HG02870 (cell line): Measurements from ENCODE around the gene PDE11A.

Experiments
- ATAC-seq: cut with Tn5 transposase; IDR thresholded peaks from one replicate; pipeline ENCODE4 v1.9.1; 2021; ENCODE audit warnings: mild to moderate bottlenecking, moderate library complexity; ENCODE audit not compliant: unreplicated experiment

PDE11A gene

DNA sequence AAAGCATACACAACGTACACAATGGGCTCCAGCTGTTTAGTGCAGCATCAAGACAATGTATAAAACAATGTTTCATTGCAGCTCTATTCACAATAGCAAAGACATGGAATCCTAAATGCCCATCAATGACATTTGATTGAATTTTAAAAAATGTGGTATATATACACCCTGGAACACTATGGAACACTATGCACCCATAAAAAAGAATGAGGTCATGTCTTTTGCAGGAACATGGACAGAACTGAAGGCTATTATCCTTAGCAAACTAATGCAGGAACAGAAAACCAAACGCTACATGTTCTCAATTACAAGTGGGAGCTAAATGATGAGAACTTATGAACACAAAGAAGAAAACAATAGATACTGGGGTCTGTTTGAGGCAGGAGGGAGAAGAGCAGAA is 364.5 kb downstream of the PDE11A start:
- ATAC-seq = no peak

DNA sequence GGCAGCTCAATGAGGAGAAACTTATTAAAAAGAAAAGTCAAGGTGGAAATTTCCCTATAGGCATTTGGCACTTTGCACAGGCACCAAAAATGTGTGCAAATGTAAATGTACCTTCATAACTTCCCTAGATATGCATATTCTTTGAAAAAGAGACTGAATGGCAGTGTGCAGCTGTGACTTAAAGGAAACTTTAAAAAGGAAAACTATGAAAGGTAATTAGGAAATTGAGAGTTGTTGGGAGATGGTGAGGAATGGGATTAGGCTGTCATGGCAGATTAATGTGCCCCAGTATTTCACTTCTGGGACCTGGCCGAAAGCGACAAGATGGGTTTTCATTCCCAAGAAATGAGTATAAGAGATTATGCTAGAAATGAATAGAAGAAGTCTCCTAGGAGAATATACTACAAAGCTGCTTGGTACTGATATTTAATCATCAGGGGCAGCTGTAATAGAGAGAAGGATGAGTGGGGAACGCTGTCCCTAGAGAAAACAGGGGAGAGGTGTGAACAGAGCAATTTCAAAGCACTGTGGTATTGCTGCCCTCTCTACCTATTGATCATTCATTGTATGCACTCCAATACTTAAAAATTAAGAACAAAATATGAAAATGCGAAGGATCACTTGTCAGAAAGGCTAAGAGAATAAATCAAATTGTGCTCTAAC is 366.9 kb downstream of the PDE11A start:
- ATAC-seq = no peak

DNA sequence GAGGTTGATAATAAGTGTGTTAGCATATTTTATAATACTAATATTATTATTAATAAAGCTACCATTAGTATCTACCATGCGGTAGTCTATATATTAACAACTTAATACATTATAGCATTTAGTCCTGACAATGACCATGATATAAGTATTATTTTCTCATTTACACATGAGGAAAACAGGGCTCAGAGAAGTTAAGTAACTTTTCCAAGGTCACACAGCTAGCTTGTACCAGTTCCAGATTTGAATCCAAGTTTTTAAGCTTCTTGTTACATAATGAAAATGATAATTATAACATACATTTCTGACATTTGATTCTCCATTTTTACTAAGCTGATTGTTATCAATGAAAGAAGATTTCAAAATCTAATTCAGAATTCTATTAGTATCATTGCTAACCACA is 369.4 kb downstream of the PDE11A start:
- no peak for ATAC-seq

DNA sequence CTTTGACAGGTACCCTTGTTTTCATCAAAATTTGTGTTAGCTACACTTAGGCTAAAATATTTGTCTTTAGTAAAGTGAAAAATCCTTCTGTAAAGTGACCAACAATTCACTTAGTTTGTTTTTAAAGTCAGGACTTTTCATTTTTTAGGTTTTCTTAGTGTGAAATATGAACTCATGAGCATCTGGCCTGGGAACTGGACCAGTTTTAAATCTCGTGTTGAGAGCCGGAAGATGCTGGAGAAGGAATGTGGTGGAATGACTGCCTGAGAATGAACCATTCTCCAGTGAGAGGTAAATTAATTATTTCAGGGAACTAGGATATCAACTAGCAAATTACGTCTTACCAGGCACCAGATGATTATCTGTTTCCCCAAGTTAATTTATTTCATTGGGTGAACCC is 374.3 kb downstream of the PDE11A start:
- no peak for ATAC-seq

DNA sequence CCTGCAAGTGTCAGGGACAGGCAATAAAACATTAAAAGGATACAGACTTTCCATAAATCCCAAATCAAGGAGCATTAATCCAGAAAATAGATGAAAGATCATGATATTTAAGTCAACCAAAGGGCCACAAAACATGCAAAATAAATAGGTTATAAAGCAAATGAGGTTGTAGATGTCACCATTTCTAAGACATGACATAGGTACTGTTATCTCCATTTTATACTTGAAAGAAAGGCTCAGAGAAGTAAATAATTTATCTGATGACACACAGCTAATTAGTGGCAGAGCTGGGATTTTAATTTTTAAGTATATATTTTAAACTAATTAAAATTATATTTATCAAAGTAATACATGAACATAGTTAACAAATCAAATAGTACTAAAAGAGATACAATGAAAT is 378.2 kb downstream of the PDE11A start:
- ATAC-seq = no peak

DNA sequence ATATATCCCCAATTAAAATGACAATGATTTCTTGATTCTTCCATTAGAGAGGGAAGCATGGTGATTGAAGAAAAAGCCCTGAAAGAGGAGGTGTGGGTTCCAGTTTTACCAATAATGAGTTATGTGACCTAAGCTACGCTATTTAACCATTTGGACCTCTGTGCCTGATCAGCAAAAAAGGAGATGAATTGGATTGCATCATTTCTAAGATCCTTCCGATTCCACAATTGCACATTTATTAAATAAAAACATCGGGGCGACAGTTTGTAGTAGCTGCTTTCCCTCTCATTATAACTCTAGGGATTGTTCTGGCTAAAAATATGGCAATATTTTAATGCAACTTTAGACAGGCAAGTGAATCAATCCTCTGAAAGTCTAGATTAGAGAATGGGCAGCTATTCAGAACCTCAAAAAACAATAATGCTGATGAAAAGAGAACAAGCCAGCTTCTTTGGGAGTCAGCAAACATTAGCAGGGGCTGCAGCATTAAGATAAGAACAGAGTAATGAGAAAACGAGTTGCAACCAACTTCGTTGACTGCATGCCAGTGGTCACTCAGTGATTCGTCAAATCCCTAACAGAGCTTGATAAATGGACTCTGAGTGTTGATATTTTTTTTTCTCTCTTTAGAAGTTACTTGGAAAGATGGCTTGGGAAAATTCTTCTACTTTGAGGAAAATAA is 378.8 kb downstream of the PDE11A start:
- no peak for ATAC-seq

DNA sequence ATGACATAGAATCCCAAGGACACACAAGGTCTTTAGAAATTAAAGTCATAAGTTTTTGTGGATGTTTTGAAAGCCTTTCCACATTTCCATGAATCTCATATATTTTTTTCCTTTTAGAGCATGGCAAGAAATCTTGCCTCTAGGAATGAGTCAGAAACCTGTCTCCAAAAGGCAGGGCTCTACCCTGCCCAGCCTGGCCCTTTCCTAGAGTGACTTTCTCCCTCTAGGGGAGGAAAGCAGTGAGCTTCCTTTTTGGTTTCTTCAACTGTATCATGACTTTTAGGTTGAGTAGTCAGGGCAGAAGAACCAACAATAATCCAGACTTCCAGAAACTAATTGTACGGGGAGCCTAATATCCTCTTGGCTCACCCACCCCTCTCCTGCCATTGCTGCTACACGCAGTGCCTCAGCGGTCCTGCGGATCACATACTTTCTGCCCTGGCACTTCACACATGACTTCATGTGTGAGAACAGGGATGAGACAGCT is 379.8 kb downstream of the PDE11A start:
- no peak for ATAC-seq

- ATAC-seq = no peak
Observed at GRCh38 chr2:177692042-177692782, 380.4 kb downstream of the PDE11A start.

- ATAC-seq = no peak
Observed at GRCh38 chr2:177691177-177691576, 381.4 kb downstream of the PDE11A start.

DNA sequence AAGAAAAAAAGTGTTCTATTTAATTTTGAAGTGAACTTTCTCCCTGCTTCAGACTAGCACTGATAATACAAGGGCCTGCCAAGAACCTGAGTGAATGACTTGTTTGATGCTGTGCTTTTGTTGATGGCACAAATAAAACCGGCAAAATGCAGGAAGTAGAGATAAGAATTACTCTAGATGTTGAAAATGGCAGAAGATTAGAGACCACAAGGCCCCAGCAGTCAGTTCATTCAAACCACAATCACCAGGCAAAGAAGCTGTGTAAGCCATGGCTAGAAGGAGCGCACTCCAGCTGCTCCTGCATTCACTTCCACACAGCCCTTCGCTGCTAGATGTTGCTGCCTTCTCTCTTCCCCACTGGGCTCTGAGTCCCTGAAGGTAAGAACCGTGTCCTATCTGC is 383.0 kb downstream of the PDE11A start:
- no peak for ATAC-seq

DNA sequence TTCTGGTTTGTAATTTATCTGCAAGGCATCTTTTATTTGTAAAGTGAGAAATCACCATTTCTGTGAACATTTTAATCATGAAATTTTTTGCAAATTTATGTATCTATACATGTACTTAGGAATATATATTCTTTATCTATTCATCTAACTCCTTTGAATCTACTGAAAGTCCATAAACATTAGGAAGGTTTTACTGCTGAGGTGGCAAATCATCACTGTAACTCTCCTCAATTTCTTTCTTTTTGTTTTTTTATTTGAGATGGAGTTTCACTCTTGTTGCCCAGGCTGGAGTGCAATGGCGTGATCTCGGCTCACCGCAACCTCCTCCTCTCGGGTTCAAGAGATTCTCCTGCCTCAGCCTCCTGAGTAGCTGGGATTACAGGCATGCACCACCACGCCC is 383.7 kb downstream of the PDE11A start:
- ATAC-seq = no peak

DNA sequence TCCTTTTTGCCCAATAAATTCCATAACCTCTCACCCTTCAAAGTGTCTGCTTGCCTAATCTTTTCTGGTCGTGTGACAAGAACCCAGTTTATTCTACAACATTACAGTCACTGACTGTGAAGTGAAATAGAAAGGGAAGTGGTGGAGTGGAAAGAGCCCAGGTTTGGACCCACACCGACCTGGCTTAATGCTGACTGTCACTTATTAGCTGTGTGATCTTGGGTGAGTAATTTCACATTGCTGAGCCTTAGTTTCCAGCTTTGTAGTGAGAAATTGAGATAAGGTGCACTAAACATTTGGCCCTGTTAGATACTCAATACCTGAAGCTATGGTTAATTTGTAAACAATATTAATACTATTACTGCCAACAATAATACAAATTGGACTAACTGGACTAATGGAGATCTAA is 388.9 kb downstream of the PDE11A start:
- ATAC-seq = no peak

GRCh38 chr2:177682836-177683660 is 389.5 kb downstream of the PDE11A start:
- no peak for ATAC-seq

- ATAC-seq = no peak
Observed at GRCh38 chr2:177682006-177682405, 390.6 kb downstream of the PDE11A start.

GRCh38 chr2:177680866-177681712 is 391.5 kb downstream of the PDE11A start:
- no peak for ATAC-seq

GRCh38 chr2:177679611-177680605 is 392.7 kb downstream of the PDE11A start:
- ATAC-seq = no peak

GRCh38 chr2:177678939-177679338 is 393.6 kb downstream of the PDE11A start:
- no peak for ATAC-seq

DNA sequence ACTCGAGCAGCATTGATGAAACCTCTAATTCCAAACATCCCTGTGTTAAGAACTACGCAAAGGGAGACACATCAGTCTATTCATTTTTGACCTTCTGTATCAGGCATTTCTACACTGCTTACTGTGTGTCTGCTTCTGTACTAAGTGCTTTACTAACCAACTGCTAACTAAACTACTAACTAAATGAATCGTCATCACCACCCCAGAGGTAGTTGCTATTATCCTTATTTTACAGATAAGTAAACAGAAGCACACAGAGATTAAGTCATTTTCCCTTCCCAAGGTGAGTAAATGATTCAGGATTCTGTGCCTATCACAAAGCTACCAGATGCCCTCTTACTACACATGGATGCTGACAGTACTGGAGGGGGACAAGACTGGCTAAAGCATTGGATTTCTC is 395.9 kb downstream of the PDE11A start:
- ATAC-seq = no peak

- no peak for ATAC-seq
Observed at GRCh38 chr2:177675825-177676224, 396.8 kb downstream of the PDE11A start.
